T-helper 17 cell (primary cell): ENCODE results near the gene TADA2B. TPM values are rescaled to one million over a fixed set of nuclear protein-coding genes. Genes with fewer than 3 reads are reported as not detected.

ENCODE experiments used
- ATAC-seq: fragments of 150-1000 bp; cut with Tn5 transposase; 2 replicates; pipeline ENCODE4 v1.10.0; 2021; ENCODE audit warnings: mild to moderate bottlenecking, moderate library complexity
- DNase-seq, 3 donors: peaks; one replicate each; pipeline versions ENCODE4 v3.0.0 to v3.0.0-alpha.2; 2020 to 2021
- H3K9me3 ChIP-seq: one replicate; pipeline ENCODE4 v1.7.0; 2013; ENCODE audit warnings: low read length, mild to moderate bottlenecking; ENCODE audit not compliant: control insufficient read depth, poor library complexity, severe bottlenecking
- H3K27ac Mint-ChIP-seq: one replicate; pipeline ENCODE4 v1.8.0; 2022; ENCODE audit warnings: mild to moderate bottlenecking, moderate library complexity, mixed read lengths
- H3K27me3 Mint-ChIP-seq: one replicate; pipeline ENCODE4 v1.8.0; 2022; ENCODE audit warnings: mixed read lengths
- H3K36me3 Mint-ChIP-seq: one replicate; pipeline ENCODE4 v1.8.0; 2022; ENCODE audit warnings: low read depth, mixed read lengths
- H3K4me1 Mint-ChIP-seq: one replicate; pipeline ENCODE4 v1.8.0; 2022; ENCODE audit warnings: mild to moderate bottlenecking, mixed read lengths
- H3K4me3 Mint-ChIP-seq: one replicate; pipeline ENCODE4 v1.8.0; 2022; ENCODE audit warnings: mild to moderate bottlenecking, moderate library complexity, mixed read lengths
- total RNA-seq, 4 donors: library from RNA in 2 of 4; stranded (reverse) in 2 of 4; gene quantifications; one replicate each; pipeline ENCODE4 v1.2.3 and lab custom pipeline; 2022 to 2026

TADA2B gene
- total RNA-seq, 2 donors from 2014 or later, result 31.8 to 40.9 TPM

DNA sequence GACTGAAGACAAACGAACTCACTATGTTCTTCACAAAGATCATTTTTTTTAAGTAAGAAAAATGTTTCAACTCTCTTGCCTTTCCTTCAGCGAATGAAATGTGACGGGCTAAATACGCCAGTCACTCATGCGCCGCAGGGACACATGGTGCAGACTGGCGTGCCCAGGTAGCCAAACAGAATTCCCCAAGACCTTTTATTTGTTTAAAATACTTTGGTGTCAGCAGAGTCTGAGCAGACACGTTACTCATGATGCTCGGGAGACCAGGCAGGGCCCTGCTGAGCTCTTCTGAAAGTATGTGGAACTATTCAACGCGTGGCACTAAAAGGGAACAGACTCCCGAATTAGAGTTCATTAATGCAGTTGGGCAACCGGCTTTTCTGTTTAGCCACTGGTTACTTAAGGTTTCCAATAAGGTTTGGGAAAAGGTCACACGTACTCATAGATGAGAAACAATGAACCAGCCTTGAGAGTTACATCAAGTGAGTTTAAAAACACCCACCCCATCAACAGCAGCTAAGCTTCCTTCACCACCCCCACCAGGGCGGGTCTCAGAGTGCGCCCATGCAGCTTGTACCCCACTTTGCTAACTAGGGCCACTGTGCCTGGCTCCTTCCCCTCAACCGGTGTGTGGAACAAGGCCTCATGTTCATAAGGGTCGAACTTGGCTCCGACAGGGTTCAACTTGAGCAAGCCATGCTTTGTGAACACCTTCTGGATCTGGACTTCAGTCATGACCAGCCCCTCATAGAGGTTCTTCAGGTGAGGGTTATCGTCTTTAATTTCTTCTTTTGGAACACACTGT, 17.4 kb downstream of the TADA2B start:
- ATAC-seq (no peak), DNase-seq (no peak)
- peak overlapping the region; percentile 37 for H3K27ac Mint-ChIP-seq
- H3K9me3 ChIP-seq, result no peaks in the 10 kb centered on the region
- H3K4me3 Mint-ChIP-seq, result no peak overlapping the region
- no peaks in the 10 kb centered on the region for H3K27me3 Mint-ChIP-seq
- H3K36me3 Mint-ChIP-seq, result peaks cover 2% of the 10 kb centered on the region
- H3K4me1 Mint-ChIP-seq, result peaks cover 14% of the 10 kb centered on the region

DNA sequence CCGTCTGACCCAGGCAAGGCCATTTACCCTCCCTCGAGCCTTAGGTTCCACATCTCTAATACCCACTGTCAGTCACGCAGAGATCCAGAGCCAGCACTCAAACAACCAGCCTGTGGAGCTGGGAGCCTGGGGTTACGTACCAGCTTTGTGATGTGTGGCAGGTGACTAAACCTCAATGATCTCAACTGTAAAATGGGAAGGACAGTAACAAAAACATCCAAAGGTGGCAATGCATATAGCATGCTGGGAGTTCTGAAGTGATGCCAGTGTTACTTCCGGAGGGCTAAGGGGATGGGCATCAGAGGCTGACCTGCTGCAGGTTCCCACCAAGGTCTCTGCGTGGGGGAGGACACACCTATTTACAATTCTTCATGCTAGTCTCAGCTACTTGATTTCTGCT, 18.6 kb downstream of the TADA2B start:
- Mint-ChIP-seq H3K4me1 (peaks cover 15% of the 10 kb centered on the region), H3K36me3 (peaks cover 2% of the 10 kb centered on the region), H3K27ac (peak overlapping the region; percentile 62), H3K4me3 (no peak overlapping the region), H3K27me3 (no peaks in the 10 kb centered on the region)
- ATAC-seq (no peak), DNase-seq (no peak)
- H3K9me3 ChIP-seq, result no peaks in the 10 kb centered on the region

GRCh38 chr4:7062816-7063215, 19.6 kb downstream of the TADA2B start:
- Mint-ChIP-seq H3K4me3 (no peak overlapping the region), H3K27ac (peak overlapping the region; percentile 54), H3K36me3 (peaks cover 3% of the 10 kb centered on the region), H3K27me3 (no peaks in the 10 kb centered on the region), H3K4me1 (peaks cover 20% of the 10 kb centered on the region)
- ATAC-seq (no peak), DNase-seq (no peak)
- no peaks in the 10 kb centered on the region for H3K9me3 ChIP-seq

- H3K4me1 Mint-ChIP-seq, result peaks cover 26% of the 10 kb centered on the region
- peaks cover 5% of the 10 kb centered on the region for H3K36me3 Mint-ChIP-seq
- ATAC-seq (no peak), DNase-seq (no peak)
- H3K27me3 Mint-ChIP-seq, result no peaks in the 10 kb centered on the region
- peak overlapping the region; percentile 54 for H3K27ac Mint-ChIP-seq
- H3K9me3 ChIP-seq, result no peaks in the 10 kb centered on the region
- no peak overlapping the region for H3K4me3 Mint-ChIP-seq
Measured at GRCh38 chr4:7063362-7063761, 20.2 kb downstream of the TADA2B start.

DNA sequence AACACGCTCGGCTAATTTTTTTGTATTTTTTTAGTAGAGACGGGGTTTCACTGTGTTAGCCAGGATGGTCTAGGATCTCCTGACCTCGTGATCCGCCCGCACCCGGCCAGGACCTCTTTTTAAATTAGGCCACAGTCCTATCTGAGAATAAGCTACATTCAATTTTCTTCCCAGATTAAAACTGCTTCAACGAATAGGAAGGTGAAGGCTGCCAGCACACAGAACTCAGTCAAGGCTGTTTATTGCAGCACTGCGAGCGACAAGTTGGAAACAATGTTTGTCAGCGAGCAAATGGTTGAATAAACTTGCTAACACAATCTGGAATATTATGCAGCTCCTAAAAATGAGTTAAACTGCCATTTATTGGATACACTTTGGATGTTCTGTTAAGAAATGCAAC, 22.8 kb downstream of the TADA2B start:
- ATAC-seq (no peak), DNase-seq (no peak)
- Mint-ChIP-seq H3K27me3 (peaks cover 4% of the 10 kb centered on the region), H3K27ac (peak overlapping the region; percentile 34), H3K4me1 (peaks cover 36% of the 10 kb centered on the region), H3K36me3 (peaks cover 5% of the 10 kb centered on the region), H3K4me3 (peak overlapping the region; percentile 67)
- H3K9me3 ChIP-seq, result no peaks in the 10 kb centered on the region

DNA sequence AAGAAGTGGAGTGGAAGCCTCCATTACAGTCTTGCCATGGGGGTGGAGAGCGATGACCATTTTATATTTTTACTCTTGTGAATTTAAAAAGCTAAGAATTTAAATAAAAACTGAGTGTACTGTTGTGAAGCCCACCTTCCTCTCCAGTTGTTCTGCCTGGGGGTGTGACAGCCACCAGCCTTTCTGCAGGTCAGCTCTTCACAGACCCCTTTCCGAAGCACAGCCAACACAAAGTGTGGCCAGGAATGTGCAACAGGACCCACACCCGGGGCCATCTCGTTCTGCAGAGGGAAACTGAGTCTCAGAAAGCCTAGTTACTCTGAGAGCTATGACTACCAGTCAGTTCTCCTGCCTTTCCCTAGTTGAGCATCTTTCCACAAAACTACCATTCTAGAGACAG, 23.3 kb downstream of the TADA2B start:
- peak overlapping the region; percentile 95 for H3K27ac Mint-ChIP-seq
- DNase-seq (no peak), ATAC-seq (no peak)
- H3K27me3 Mint-ChIP-seq, result peaks cover 5% of the 10 kb centered on the region
- H3K4me3 Mint-ChIP-seq, result peak overlapping the region; percentile 96
- peaks cover 3% of the 10 kb centered on the region for H3K36me3 Mint-ChIP-seq
- no peaks in the 10 kb centered on the region for H3K9me3 ChIP-seq
- H3K4me1 Mint-ChIP-seq, result peaks cover 33% of the 10 kb centered on the region

- Mint-ChIP-seq H3K36me3 (peaks cover 3% of the 10 kb centered on the region), H3K27ac (peak overlapping the region; percentile 95), H3K27me3 (peaks cover 5% of the 10 kb centered on the region), H3K4me3 (peak overlapping the region; percentile 96), H3K4me1 (peaks cover 33% of the 10 kb centered on the region)
- no peaks in the 10 kb centered on the region for H3K9me3 ChIP-seq
- DNase-seq, result no peak
- ATAC-seq, result no peak
Measured at GRCh38 chr4:7067126-7067451, 23.9 kb downstream of the TADA2B start.

DNA sequence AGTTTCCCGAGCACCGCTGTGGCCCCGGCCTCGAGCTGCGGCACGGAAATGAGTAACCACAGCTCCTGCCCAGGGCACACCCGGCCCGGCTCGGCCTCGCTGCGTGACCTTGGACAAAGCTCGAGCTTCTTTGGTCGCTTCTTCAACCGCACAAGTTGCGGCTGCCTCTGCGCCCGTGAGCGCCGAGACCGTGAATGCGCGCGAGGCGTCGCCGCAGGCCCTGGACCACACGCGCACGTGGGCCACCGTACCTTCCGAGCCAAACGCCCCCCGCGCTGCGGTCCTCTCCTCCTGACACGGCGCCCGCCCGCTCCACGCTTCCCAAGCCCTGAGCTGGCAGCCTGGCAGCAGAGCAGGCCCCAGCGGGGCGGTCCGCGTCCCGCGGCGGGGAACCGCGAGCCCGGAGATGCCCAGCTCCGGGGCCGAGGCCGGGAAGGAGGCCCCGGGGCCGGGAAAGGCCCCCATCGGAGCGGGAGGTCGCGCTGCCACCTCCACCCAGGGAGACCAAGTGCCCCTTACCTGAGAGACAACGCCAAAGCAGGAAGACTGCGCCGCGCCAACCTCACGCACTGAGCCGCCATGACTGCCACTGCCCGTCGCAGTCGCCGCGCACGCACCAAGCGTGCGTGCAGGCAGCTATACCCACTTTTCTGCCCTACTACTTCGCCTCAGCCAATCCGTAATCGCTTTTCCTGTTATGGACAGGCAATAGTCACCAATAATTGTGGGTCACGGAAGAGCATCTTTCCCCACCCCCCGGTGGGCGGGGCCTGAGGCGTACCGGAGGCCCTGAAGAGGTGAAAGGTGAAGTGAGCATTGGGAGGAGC, 24.5 kb downstream of the TADA2B start, which contains the start of gene GRPEL1:
Gene GRPEL1, minus strand, starts transcription at position 613 of the 827 bp plus-strand sequence. Its CDS starts 32 bp downstream, at position 581.
- H3K27me3 Mint-ChIP-seq, result peaks cover 5% of the 10 kb centered on the region
- peaks cover 33% of the 10 kb centered on the region for H3K4me1 Mint-ChIP-seq
- no peaks in the 10 kb centered on the region for H3K9me3 ChIP-seq
- peak within 1 kb of the TSS; percentile 95 for H3K27ac Mint-ChIP-seq
- ATAC-seq (peak; percentile 91), DNase-seq (peak; percentile 37 to 100 (median 100))
- peaks cover 3% of the 10 kb centered on the region for H3K36me3 Mint-ChIP-seq
- H3K4me3 Mint-ChIP-seq, result peak within 1 kb of the TSS; percentile 96

GRCh38 chr4:7068279-7068842, 25.2 kb downstream of the TADA2B start:
- no peaks in the 10 kb centered on the region for H3K9me3 ChIP-seq
- Mint-ChIP-seq H3K27me3 (peaks cover 5% of the 10 kb centered on the region), H3K4me3 (peak overlapping the region; percentile 96), H3K36me3 (peaks cover 3% of the 10 kb centered on the region), H3K27ac (peak overlapping the region; percentile 95), H3K4me1 (peaks cover 33% of the 10 kb centered on the region)
- DNase-seq (peak in 1 of 3 donors; percentile 100), ATAC-seq (no peak)

DNA sequence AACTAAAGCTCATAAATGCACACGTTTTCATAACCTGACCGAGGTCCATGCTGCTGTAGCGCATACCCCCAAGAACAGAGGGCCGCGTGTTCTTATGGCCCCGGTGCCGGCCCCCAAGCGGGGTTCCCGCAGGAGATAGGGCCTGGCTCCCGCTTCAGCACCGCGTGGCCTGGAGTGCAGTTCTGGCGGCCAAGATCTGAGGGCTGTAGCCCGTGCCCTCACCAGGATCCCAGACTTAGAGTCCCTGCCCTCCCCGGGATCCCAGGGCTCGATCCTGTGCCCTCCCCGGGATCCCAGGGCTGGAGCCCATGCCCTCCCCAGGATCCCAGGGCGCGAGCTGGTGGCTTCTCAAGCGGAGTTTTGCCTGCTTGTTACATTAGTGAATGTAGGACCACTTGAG, 25.7 kb downstream of the TADA2B start:
- Mint-ChIP-seq H3K36me3 (peaks cover 3% of the 10 kb centered on the region), H3K4me3 (peak overlapping the region; percentile 96), H3K27ac (peak overlapping the region; percentile 95), H3K4me1 (peaks cover 30% of the 10 kb centered on the region), H3K27me3 (peaks cover 5% of the 10 kb centered on the region)
- DNase-seq (no peak), ATAC-seq (no peak)
- H3K9me3 ChIP-seq, result no peaks in the 10 kb centered on the region

DNA sequence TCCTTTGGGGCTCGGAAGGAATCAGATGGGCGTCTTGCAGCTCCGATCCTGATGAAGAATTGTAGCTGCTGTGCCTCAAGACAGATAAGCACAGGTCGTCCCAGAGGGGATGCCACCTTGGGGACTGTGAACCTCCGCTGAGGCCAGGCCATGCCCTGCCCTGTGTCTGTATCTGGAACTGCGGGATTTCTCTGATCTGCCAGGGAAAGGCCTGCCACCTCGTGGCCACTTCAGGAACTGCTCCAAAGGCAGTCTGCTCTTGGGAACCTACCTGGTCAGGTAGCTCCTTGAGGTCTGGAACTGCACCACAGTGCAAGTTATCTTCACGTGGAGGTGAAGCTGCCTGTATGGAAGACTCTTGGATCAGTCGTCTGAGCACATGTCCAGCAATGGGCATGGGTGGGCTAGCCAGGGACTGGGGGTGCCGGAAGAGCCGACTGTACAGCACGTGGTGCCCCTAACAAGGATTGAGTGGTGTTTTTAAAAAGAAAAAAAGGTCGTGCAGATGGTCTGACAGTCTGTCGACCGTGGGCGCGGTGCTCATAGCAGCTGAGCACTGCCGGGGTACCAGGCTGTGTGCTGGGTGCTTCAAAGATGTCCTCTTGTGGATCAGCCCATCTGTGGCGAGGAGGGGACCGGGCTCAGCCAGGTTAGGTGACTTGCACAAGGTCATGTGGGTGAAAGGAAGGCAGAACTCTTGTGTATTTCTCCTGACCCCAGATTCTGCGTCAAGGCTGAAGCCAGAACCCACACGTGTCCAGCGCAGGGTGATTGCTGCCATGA, 27.7 kb downstream of the TADA2B start:
- peaks cover 5% of the 10 kb centered on the region for H3K27me3 Mint-ChIP-seq
- H3K4me1 Mint-ChIP-seq, result peaks cover 22% of the 10 kb centered on the region
- ATAC-seq, result peak; percentile 30
- no peak overlapping the region for H3K4me3 Mint-ChIP-seq
- no peaks in the 10 kb centered on the region for H3K9me3 ChIP-seq
- H3K36me3 Mint-ChIP-seq, result peaks cover 3% of the 10 kb centered on the region
- H3K27ac Mint-ChIP-seq, result no peak overlapping the region
- peak; percentile 73 to 91 (median 77) for DNase-seq

GRCh38 chr4:7073059-7073458, 29.9 kb downstream of the TADA2B start:
- H3K27me3 Mint-ChIP-seq, result peaks cover 5% of the 10 kb centered on the region
- H3K9me3 ChIP-seq, result no peaks in the 10 kb centered on the region
- H3K4me1 Mint-ChIP-seq, result peaks cover 15% of the 10 kb centered on the region
- no peaks in the 10 kb centered on the region for H3K36me3 Mint-ChIP-seq
- H3K27ac Mint-ChIP-seq, result no peak overlapping the region
- ATAC-seq (no peak), DNase-seq (no peak)
- no peak overlapping the region for H3K4me3 Mint-ChIP-seq
